DMS79 (cell line): ENCODE results near the gene ITGA3.
A peak's percentile ranks its signal among the peaks of the same experiment; 100 is the strongest.

Source experiments
- DNase-seq: peaks from one replicate; lab custom pipeline; 2025; lab: John Stamatoyannopoulos, UW

Gene ITGA3

GRCh38 chr17:50093807-50094206 is 37.9 kb downstream of the ITGA3 start:
- no peak for DNase-seq

GRCh38 chr17:50094243-50094752 is 38.4 kb downstream of the ITGA3 start:
- peak; percentile 44 for DNase-seq

- DNase-seq, result peak; percentile 86
Measured at GRCh38 chr17:50094753-50095619, 39.1 kb downstream of the ITGA3 start, which contains the start of gene PDK2. PDK2 (plus strand) TSS chr17:50095351; CDS start chr17:50095436, 85 bp downstream.

DNA sequence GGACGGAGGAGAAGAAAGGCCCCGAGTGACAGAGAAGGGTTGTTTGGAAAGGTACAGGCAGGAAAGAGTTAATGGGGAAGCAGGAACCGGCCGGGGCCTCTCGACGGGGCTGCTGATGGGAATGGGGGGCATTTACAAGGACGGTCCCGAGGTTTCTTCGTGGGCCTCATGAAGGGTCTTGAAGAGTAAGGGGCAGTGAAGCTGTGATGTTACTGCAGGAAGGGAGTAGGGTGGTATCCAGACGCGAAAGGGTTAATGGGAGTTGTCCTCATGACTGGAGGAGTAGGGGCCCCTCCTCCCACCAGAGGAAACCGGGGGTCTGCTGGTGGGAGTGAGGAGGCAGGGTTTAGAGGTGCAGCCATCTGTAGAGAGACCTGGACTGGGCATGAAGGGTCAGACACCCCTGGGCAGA is 39.7 kb downstream of the ITGA3 start:
- no peak for DNase-seq

DNA sequence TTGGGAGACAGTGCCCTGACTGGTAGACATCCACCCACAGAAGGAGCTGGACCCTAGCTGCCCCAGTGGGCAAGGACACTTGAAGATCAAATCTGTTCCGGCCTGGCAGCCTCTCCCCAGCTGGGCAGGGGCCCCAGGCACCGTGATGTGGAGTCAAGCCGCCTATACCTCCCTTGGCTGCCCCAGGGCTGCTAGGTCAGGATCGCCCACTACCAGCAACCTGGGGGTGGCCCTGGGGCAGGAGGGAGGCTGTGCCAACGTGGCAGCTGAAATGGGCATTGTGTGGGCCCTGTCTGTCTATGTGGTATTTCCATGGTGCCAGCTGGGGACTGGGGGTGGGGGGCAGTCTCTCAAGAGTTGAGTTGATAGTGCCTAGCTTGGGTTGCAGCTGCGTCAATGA is 40.2 kb downstream of the ITGA3 start:
- DNase-seq, result no peak

DNA sequence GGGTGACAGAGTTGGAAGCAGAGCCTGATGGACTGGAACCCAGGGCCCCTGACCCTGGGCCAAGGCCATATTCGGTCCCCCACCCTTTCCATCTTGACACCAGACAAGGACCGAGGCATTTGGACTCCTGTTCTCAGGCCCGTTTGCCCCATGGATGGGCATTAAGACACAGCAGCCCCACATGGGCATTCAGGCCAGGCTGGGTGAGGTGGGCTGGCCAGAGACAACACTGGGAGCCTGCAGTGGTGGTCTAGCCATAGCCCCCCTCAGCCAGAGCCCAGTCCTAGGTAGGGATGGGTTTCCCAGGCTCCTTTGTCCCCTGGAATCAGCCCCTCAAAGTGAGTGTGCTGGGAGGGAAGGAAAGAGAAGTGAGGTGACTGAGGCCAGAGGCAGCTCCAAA is 40.8 kb downstream of the ITGA3 start:
- no peak for DNase-seq

GRCh38 chr17:50097455-50097854 is 41.5 kb downstream of the ITGA3 start:
- no peak for DNase-seq

DNA sequence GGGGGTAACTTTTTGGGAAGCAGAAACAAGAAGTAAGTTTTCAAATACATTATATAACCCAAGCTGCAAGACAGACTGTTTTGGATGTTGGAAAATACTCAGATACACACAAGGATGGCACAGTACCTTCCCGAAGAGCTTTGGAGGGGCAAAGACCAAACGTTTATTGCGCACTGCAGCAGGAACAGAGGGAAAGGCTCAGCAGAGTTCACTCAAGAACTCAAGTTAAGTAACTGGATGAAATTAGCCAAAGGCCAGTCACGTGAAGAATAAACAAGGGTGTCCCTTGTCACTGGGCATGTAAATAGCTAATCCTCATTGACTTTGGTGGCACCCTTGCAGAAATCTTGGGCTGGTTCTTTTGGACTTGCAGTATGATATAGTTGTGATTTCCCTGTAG is 42.0 kb downstream of the ITGA3 start:
- DNase-seq, result no peak

GRCh38 chr17:50098583-50098982 is 42.7 kb downstream of the ITGA3 start:
- no peak for DNase-seq

DNA sequence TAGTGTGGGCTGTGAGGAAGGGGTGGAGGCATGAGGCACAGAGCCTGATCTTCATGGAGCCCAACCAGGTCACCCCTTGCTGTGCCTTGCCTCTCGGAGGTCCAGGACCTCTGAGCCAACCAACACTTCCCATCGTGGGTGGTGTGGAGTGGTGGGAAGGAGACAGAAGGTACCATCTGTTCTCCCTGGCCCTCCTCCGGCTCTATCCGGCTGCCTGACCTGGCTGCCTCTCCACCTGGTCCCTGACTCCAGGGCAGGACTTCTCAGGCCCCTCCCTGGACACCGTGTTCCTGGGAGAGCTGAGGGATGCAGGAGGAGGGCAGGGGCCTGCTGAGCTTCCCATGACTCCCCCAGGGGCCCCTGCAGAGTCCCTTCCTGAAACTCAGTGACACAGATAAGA is 43.1 kb downstream of the ITGA3 start:
- no peak for DNase-seq

GRCh38 chr17:50100480-50100883 is 44.6 kb downstream of the ITGA3 start:
- DNase-seq, result no peak

DNA sequence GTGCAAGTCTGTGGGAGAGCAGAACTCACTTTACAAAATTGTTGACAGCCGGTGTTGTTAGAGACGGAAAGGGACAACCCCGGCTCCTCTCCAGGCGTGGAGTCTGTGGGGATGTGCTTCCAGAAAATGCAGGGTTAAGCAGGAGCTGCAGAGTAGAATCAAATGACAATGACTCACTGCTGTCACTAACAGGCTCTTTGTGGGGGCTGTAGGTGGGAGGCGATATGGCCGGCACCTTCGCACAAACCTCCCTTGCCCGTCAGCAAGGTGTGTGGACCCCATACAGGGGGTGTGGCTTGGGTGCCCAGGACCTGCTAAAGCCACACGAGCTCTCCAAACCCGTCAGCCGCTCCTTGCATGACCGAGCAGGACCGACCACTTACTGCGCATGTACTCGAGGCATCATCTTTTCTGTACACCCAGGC is 45.0 kb downstream of the ITGA3 start:
- DNase-seq, result peak; percentile 11

DNA sequence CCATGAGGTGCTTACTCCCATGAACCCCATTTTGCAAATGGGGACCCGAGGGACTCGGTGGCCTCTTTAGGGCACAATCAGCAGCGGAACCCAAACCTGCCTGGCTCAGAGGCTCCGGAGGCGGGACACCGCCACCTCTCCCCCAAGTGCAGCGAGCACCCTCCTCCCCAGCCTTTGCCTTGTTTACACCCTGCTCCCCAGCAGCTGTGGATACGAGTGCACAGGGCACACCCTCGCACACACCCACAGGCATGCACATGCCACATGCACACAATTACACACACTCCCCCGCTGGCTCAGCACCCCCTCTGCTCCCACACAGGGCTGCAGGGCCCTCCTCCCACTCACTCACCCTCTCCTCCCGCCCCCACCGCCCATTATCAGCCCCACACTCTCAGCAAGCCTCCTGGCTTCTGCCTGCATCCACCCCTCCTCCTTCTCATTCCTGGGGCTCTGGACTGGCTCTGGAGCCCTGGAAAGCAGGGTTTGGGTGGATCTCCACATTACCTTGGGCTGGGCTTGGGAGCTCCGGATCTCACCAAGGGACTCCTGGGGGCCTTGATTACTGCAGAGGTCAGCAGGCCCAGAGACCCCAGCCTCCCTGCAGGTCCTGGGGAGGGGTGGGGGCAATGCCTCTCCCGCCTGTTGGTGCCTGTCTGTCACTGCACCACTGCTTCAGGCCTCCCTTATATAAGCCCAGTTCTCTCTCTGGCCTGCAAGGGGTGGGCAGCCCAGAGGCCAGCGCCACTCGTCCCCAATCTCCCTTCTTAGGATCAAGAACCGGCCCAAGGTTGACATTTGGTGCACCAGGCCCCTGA is 45.6 kb downstream of the ITGA3 start:
- no peak for DNase-seq

DNA sequence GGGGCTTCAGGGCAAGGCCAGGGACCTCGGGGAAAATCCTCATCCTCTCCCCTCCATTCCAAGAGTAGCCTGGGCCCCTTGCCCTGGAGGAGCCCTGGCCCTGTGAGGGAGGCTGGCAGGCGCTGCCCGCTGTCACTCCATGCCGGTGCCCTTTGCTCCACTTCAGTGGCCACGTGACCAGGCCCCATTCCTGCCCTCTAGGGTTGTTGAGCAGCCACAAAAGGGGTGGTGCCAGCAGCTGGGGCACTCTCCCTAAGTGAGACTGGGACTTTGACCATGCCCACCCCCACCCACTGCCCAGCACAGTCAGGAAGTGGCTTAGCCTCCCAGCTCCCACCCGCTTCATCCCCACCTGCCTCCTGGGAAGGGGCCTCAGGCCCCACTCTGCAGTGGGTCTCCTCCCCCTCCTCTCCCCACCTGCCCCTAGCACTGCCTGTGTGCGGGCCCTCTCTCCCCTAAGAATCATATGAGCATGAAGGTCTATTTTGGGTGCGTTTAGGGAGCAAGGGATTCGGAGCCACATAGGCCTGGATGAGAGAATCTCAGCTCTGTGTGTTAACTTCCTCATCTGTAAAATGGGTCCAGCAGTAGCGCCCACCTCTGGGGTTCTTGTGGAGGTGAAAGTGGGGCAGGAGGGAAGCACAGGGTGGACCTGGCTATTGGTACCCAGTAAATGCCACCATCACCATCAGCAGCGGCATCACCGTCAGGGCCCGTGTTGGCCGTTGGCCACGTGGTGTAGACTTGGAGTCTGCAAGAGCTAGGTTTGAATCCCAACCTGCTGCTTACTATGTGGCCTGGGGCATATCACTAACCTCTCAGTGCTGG is 46.5 kb downstream of the ITGA3 start:
- DNase-seq, result no peak

- no peak for DNase-seq
Measured at GRCh38 chr17:50103252-50103651, 47.3 kb downstream of the ITGA3 start.

DNA sequence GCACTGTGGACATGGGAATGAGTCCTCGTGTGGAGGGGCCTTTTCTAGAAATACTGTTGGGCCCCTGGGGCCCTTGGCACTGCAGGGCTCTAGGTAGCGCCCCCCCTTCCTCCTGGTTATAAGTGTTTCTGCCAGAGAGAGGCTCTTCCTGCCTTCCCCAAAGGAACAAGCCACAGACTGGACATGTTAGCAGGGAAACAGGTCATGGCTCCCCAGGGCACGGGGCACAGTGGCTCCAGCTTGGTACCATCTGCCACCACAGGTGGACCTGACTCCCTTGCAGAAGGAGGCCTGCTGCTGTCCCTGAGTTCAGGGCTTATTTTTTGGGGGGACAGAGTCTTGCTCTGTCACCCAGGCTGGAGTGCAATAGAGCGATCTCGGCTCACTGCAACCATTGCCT is 48.0 kb downstream of the ITGA3 start:
- no peak for DNase-seq

DNA sequence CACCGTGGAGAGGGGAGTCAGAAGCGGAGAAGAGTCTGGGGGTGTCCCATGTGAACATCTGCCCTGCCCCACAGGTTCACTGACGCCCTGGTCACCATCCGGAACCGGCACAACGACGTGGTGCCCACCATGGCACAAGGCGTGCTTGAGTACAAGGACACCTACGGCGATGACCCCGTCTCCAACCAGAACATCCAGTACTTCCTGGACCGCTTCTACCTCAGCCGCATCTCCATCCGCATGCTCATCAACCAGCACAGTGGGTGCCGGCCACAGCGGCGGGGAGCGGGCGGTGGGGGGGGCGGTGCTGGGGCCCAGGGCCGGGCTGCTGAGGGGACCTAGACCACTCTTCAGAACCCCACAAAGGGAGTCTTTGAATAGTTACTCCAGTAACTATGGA is 49.9 kb downstream of the ITGA3 start:
- no peak for DNase-seq

- DNase-seq, result no peak
Measured at GRCh38 chr17:50106393-50107131, 50.7 kb downstream of the ITGA3 start.

DNA sequence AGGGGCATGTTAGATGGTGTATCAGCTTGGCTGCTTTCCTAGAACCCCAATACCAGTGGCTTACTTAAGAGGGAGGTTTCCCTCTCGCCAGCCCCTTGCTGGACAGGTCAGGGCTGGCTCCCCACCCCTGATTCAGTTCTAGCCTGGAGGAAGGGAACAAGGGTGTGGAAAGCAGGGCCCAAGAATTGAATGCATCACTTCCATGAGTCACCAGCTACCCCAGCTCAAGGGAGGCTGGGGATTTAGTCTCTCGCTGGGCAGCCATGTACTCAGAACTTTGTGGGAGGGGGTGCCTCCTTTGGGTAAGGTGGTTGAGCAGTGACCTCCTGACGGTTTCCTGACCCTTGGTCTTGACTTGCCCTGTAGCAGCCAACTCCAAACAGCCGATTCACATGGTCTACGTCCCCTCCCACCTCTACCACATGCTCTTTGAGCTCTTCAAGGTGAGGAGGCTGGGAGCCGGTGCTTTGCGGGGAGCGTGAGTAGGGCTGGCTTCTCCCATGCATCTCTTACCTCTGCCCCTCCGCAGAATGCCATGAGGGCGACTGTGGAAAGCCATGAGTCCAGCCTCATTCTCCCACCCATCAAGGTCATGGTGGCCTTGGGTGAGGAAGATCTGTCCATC is 52.0 kb downstream of the ITGA3 start:
- DNase-seq, result no peak

DNA sequence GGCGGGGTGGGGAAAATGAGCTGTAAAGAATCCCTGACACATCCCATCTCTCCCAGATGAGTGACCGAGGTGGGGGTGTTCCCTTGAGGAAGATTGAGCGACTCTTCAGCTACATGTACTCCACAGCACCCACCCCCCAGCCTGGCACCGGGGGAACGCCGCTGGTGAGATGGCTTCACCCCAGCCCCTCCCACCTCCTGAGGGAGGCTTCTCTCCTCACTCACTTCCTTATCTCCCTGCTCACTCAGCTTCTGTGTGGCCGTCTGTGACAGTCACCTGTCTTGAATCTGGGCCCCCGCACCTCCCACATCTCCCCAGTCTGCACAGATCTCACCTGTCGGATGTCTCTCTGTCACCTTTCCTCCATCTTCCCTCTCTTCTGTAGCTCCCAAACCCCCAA is 52.6 kb downstream of the ITGA3 start:
- no peak for DNase-seq

DNA sequence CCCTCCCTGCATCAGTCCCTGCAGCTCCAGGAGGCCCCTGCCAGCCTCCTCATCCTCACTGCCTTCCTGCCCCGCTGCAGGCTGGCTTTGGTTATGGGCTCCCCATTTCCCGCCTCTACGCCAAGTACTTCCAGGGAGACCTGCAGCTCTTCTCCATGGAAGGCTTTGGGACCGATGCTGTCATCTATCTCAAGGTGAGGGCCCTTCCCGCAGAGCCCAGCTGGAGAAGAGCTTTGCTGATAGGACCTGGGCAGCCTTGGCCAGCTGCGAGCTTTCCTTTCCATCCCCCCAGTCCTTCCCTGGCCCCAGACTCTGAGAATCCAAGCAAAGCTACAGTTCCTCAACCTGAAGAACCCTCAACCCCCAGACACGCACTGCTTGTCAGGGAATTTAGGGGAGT is 53.3 kb downstream of the ITGA3 start:
- DNase-seq, result no peak
